HepG2 (cell line): ENCODE data around the gene TLR3. TPM values are rescaled to one million over a fixed set of nuclear protein-coding genes. Genes with fewer than 3 reads are reported as not detected.

Experiments
- ATAC-seq: fragments of 200-7000 bp; cut with Tn5 transposase; 3 replicates; pipeline ENCODE4 v1.9.1; 2020; ENCODE audit warnings: mild to moderate bottlenecking, moderate library complexity
- BruUV-seq: library from RNA; stranded (reverse); fragments of 400-500 nt; replicated peaks from 2 replicates; lab custom pipeline; 2021; lab: Mats Ljungman, UMichigan
- CTCF ChIA-PET: fragments of 300-600 bp; formaldehyde crosslinking; extraction: SDS; loops from one replicate; lab custom pipeline; 2021; ENCODE audit warnings: low total read pairs, inconsistent platforms, low intra/inter-chr PET ratio; lab: Yijun Ruan, JAX
- POLR2A ChIA-PET: fragments of 350-600 bp; sonication (Branson Sonifier 250); formaldehyde crosslinking; loops from one replicate; lab custom pipeline; 2020; ENCODE audit warnings: antibody characterized with exemption, inconsistent platforms; lab: Yijun Ruan, JAX
- DNase-seq: peaks from one replicate; pipeline ENCODE4 v3.0.0-alpha.2; 2015; ENCODE audit warnings: low spot score
- FAIRE-seq: peaks from 3 replicates; lab custom pipeline; 2011; peaks lifted over from hg19 to GRCh38; lab: Jason Lieb, UNC
- H2AFZ ChIP-seq: one replicate; pipeline ENCODE4 v1.6.1; 2011; ENCODE audit warnings: low read length, inconsistent platforms
- H3K27ac ChIP-seq: fragments of 300-600 bp; 3 replicates; pipeline ENCODE4 v1.8.0; 2011; ENCODE audit warnings: mixed run types, mild to moderate bottlenecking, mixed read lengths, low read length, inconsistent platforms; ENCODE audit not compliant: insufficient read depth; ENCODE audit errors: extremely low read length
- H3K27me3 ChIP-seq, 2 experiments: fragments of 200-600 bp in 1 of 2; 2 replicates in 1 of 2; 3 replicates in 1 of 2; pipeline versions ENCODE4 v1.6.0 to v1.8.0; 2011; ENCODE audit warnings: low read length in 2 of 2, mild to moderate bottlenecking in 2 of 2, moderate library complexity in 2 of 2, inconsistent platforms in 1 of 2; ENCODE audit not compliant: insufficient read depth in 2 of 2, control insufficient read depth in 1 of 2
- H3K36me3 ChIP-seq, 2 experiments: fragments of 200-600 bp in 1 of 2; replicated peaks in 1 of 2; 2 replicates in 1 of 2; 3 replicates in 1 of 2; pipeline versions ENCODE4 v1.5.1 to v1.8.0; 2011; ENCODE audit warnings: low read length in 2 of 2, inconsistent platforms in 1 of 2; ENCODE audit not compliant: insufficient read depth in 2 of 2, control insufficient read depth in 1 of 2
- H3K4me1 ChIP-seq: 2 replicates; pipeline ENCODE4 v1.5.1; 2012; ENCODE audit warnings: low read length, inconsistent platforms; ENCODE audit not compliant: insufficient read depth
- H3K4me2 ChIP-seq: 2 replicates; pipeline ENCODE4 v1.6.0; 2011; ENCODE audit warnings: low read depth, low read length, inconsistent platforms
- H3K4me3 ChIP-seq, 3 experiments: fragments of 200-600 bp in 1 of 3; sonication (generic), shearing (Covaris generic) in 1 of 3; replicated peaks in 1 of 3; 2 replicates each; pipeline ENCODE4 v1.5.1; 2011 to 2016; ENCODE audit warnings: low read length in 3 of 3, inconsistent platforms in 2 of 3, low read depth in 2 of 3, mild to moderate bottlenecking in 2 of 3, control low read depth in 1 of 3, mixed read lengths in 1 of 3; ENCODE audit not compliant: insufficient read depth in 1 of 3
- H3K79me2 ChIP-seq: one replicate; pipeline ENCODE4 v1.6.1; 2011; ENCODE audit warnings: low read length, inconsistent platforms; ENCODE audit not compliant: insufficient read depth
- H3K9ac ChIP-seq: 2 replicates; pipeline ENCODE4 v1.6.0; 2011; ENCODE audit warnings: mild to moderate bottlenecking, low read depth, low read length, inconsistent platforms; ENCODE audit not compliant: insufficient read depth
- H3K9me3 ChIP-seq: 2 replicates; pipeline ENCODE4 v1.5.1; 2012; ENCODE audit warnings: mild to moderate bottlenecking, low read length
- H4K20me1 ChIP-seq: 2 replicates; pipeline ENCODE4 v1.6.0; 2011; ENCODE audit warnings: inconsistent platforms, mild to moderate bottlenecking, low read length, moderate library complexity; ENCODE audit not compliant: insufficient read depth
- FLYWCH1 ChIP-seq: sonication (generic); formaldehyde crosslinking; IDR thresholded peaks from 2 replicates; pipeline ENCODE4 v1.8.1; 2023; ENCODE audit warnings: mild to moderate bottlenecking, missing genetic modification reagents
- GATAD1 ChIP-seq: IDR thresholded peaks from 2 replicates; pipeline ENCODE4 v1.6.1; 2016; ENCODE audit warnings: missing genetic modification reagents, missing compliant biosample characterization
- ISX ChIP-seq: sonication (generic); formaldehyde crosslinking; conservative IDR thresholded peaks from 2 replicates; pipeline ENCODE4 v1.5.0; 2020; ENCODE audit warnings: missing genetic modification reagents
- MTA3 ChIP-seq: sonication (generic); formaldehyde crosslinking; IDR thresholded peaks from 2 replicates; pipeline ENCODE4 v1.4.0; 2020; ENCODE audit warnings: missing genetic modification reagents
- MTF2 ChIP-seq: sonication (generic); formaldehyde crosslinking; IDR thresholded peaks from 2 replicates; pipeline ENCODE4 v1.5.0; 2020; ENCODE audit warnings: missing genetic modification reagents, borderline replicate concordance
- PAX8 ChIP-seq: sonication (generic); formaldehyde crosslinking; IDR thresholded peaks from 2 replicates; pipeline ENCODE4 v1.8.0; 2022; ENCODE audit warnings: mild to moderate bottlenecking, missing genetic modification reagents, borderline replicate concordance
- SETDB1 ChIP-seq: sonication (generic); formaldehyde crosslinking; IDR thresholded peaks from 2 replicates; pipeline ENCODE4 v1.5.1; 2020; ENCODE audit warnings: missing genetic modification reagents, mild to moderate bottlenecking, borderline replicate concordance
- SMAD3 ChIP-seq: sonication (generic); formaldehyde crosslinking; IDR thresholded peaks from 2 replicates; pipeline ENCODE4 v1.4.0; 2020; ENCODE audit warnings: missing genetic modification reagents
- SMAD9 ChIP-seq: sonication (generic); formaldehyde crosslinking; IDR thresholded peaks from 2 replicates; pipeline ENCODE4 v1.5.1; 2020; ENCODE audit warnings: mild to moderate bottlenecking, missing genetic modification reagents
- THAP11 ChIP-seq: IDR thresholded peaks from 2 replicates; pipeline ENCODE4 v1.6.1; 2016; ENCODE audit warnings: missing biosample characterization, missing genetic modification reagents
- TP53 ChIP-seq: sonication (generic); formaldehyde crosslinking; conservative IDR thresholded peaks from 2 replicates; pipeline ENCODE4 v1.4.0; 2020; ENCODE audit warnings: missing genetic modification reagents
- U2AF1 ChIP-seq: fragments of 200-400 bp; formaldehyde crosslinking; optimal IDR thresholded peaks from 2 replicates; pipeline ENCODE3; 2017; ENCODE audit warnings: mild to moderate bottlenecking, low read depth, low read length
- WIZ ChIP-seq: sonication (generic); formaldehyde crosslinking; IDR thresholded peaks from 2 replicates; pipeline ENCODE4 v1.5.1; 2020; ENCODE audit warnings: mild to moderate bottlenecking, missing genetic modification reagents
- ZBTB20 ChIP-seq: sonication (generic); formaldehyde crosslinking; IDR thresholded peaks from 2 replicates; pipeline ENCODE4 v1.8.1; 2023; ENCODE audit warnings: missing genetic modification reagents, low read depth, mild to moderate bottlenecking, borderline replicate concordance
- ZBTB21 ChIP-seq: sonication (generic); formaldehyde crosslinking; IDR thresholded peaks from 2 replicates; pipeline ENCODE4 v1.4.0; 2020; ENCODE audit warnings: missing genetic modification reagents
- ZMYM4 ChIP-seq: sonication (generic); formaldehyde crosslinking; IDR thresholded peaks from 2 replicates; pipeline ENCODE4 v1.8.1; 2023; ENCODE audit warnings: mild to moderate bottlenecking, missing genetic modification reagents
- ZNF34 ChIP-seq: sonication (generic); formaldehyde crosslinking; IDR thresholded peaks from 2 replicates; pipeline ENCODE4 v1.4.0; 2020; ENCODE audit warnings: mild to moderate bottlenecking, missing genetic modification reagents, borderline replicate concordance
- ZNF367 ChIP-seq: sonication (generic); formaldehyde crosslinking; IDR thresholded peaks from 2 replicates; pipeline ENCODE4 v1.4.0; 2020; ENCODE audit warnings: missing genetic modification reagents, borderline replicate concordance
- ZNF569 ChIP-seq: sonication (generic); formaldehyde crosslinking; IDR thresholded peaks from 2 replicates; pipeline ENCODE4 v1.5.0; 2020; ENCODE audit warnings: mild to moderate bottlenecking, missing genetic modification reagents, moderate library complexity, borderline replicate concordance
- ZNF777 ChIP-seq: sonication (generic); formaldehyde crosslinking; IDR thresholded peaks from 2 replicates; pipeline ENCODE4 v1.4.0; 2020; ENCODE audit warnings: missing genetic modification reagents
- WGBS: methylation state at CpG from one replicate; pipeline ENCODE4 v1.1.6; 2017; ENCODE audit warnings: low lambda C conversion rate; 5-methylcytosine and 5-hydroxymethylcytosine counted together
- in situ Hi-C: cut with HindIII; loops from 2 replicates; pipeline ENCODE4 v1.10.0; 2017; ENCODE audit warnings: low pct_unique_long_range_greater_than_20kb; ENCODE audit not compliant: extremely low pct_ligation_motif_present
- intact Hi-C: fragments of 100-400 bp; cut with micrococcal nuclease; formaldehyde crosslinking; loops from one replicate; pipeline ENCODE4 v1.10.0; 2022; ENCODE audit not compliant: unreplicated experiment
- polyA plus RNA-seq, 8 experiments: library from polyadenylated mRNA; depleted of rRNA in 3 of 8; stranded (reverse) in 7 of 8; unstranded in 1 of 8; fragments of >200 nt; fragmentation: Illumina TruSeq in 4 of 8; extraction: Trizol in 4 of 8; gene quantifications; 2 replicates each; pipeline versions ENCODE4 v1.2.1 to v1.2.3, GENCODE V29; 2011 to 2016; ENCODE audit warnings: low read depth in 4 of 8, missing spikeins in 1 of 8, mixed read lengths in 1 of 8; ENCODE audit not compliant: insufficient read depth in 1 of 8
- total RNA-seq, 5 experiments: library from RNA; depleted of rRNA; stranded (reverse); fragments of >200 nt; fragmentation: Illumina TruSeq; extraction: Trizol; gene quantifications; 2 replicates each; pipeline ENCODE4 v1.2.3, GENCODE V29; 2016; ENCODE audit warnings: low read depth in 1 of 5
- TF ChIP-seq, protein P1 (sequence below): sonication (generic); formaldehyde crosslinking; IDR thresholded peaks from 2 replicates; pipeline ENCODE4 v1.8.1; 2023; ENCODE audit warnings: mild to moderate bottlenecking, missing genetic modification reagents, borderline replicate concordance
- TF ChIP-seq, protein P2 (sequence below): sonication (generic); formaldehyde crosslinking; IDR thresholded peaks from 2 replicates; pipeline ENCODE4; 2020; ENCODE audit warnings: missing genetic modification reagents, mild to moderate bottlenecking, borderline replicate concordance
- TF ChIP-seq, protein P3 (sequence below): sonication (generic); formaldehyde crosslinking; IDR thresholded peaks from 2 replicates; pipeline ENCODE4 v1.5.0; 2020; ENCODE audit warnings: mild to moderate bottlenecking, missing genetic modification reagents, moderate library complexity

TLR3 gene
- total and polyA plus RNA-seq, 2 of the 13 experiments (the other 11 are each of a cell fraction or from before 2014, with no cell fraction given): 0.11 to 0.38 TPM

DNA sequence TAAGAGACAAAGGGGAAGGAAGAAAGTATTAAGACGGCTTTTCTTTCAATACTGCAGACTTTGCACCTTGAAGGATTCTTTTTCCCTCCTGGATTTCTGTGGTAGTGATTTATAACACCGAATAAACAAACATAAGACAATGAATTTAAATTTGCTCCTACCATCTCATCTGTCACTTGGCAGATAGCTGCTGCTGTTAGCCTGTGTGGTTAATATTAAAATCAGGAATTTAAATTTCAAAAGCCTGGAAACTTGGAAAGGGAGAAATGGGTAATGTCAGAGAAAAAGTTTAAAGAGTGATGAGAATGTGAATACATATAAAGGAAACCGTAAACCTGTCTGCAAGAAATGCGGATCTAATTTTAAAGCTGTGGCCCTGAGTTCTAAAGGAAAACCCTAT lies 39.0 kb downstream of the TLR3 start (continued):
- no peak for TF ChIP-seq MTA3
- no peak for TF ChIP-seq WIZ (CRISPR knock-in tag)
- TF ChIP-seq, protein P1, sequence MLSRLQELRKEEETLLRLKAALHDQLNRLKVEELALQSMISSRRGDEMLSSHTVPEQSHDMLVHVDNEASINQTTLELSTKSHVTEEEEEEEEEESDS: no peak
- no peak for TF ChIP-seq THAP11 (CRISPR knock-in tag)
- no peak for TF ChIP-seq TP53 (CRISPR knock-in tag)
- TF ChIP-seq, protein P2, sequence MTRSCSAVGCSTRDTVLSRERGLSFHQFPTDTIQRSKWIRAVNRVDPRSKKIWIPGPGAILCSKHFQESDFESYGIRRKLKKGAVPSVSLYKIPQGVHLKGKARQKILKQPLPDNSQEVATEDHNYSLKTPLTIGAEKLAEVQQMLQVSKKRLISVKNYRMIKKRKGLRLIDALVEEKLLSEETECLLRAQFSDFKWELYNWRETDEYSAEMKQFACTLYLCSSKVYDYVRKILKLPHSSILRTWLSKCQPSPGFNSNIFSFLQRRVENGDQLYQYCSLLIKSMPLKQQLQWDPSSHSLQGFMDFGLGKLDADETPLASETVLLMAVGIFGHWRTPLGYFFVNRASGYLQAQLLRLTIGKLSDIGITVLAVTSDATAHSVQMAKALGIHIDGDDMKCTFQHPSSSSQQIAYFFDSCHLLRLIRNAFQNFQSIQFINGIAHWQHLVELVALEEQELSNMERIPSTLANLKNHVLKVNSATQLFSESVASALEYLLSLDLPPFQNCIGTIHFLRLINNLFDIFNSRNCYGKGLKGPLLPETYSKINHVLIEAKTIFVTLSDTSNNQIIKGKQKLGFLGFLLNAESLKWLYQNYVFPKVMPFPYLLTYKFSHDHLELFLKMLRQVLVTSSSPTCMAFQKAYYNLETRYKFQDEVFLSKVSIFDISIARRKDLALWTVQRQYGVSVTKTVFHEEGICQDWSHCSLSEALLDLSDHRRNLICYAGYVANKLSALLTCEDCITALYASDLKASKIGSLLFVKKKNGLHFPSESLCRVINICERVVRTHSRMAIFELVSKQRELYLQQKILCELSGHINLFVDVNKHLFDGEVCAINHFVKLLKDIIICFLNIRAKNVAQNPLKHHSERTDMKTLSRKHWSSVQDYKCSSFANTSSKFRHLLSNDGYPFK (CRISPR knock-in tag): no peak
- no peak for TF ChIP-seq SMAD9 (CRISPR knock-in tag)
- TF ChIP-seq PAX8 (CRISPR knock-in tag): no peak

DNA sequence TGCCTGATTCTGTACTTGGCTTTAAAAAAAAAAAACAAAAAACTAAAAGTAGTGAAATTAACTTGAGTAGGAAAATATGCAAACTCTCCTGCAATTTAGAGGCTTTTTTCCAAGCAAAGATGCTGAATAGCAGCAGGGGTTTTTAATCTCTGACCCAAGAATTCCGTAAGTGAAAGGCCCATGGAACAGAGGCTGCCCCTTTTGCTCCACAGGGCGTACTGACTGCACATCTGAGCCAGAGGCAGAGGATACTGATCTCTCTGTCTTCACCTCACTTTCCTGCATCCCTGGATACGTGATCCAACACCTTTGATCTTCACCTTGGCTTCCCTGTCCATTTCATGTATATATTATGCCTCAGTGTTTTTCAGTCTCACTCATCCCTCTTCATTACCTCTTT lies 39.4 kb downstream of the TLR3 start:
- WGBS: 26% methylated on average over 3 of the region's 3 CpGs
- intact Hi-C loops (no loop called here), in situ Hi-C loops (no loop called here)
- H3K9ac ChIP-seq: no peak overlapping the region
- H3K27ac ChIP-seq: no peak overlapping the region
- H3K79me2 ChIP-seq: no peaks in the 10 kb centered on the region
- FAIRE-seq (no peak), ATAC-seq (no peak), DNase-seq (no peak)
- H3K4me3 ChIP-seq: no peak overlapping the region
- BruUV-seq: no TSS peak
- peaks cover 1 to 27% of the 10 kb centered on the region in 2 experiments; a peak in 4 of 5 replicates for H3K27me3 ChIP-seq
- POLR2A ChIA-PET: no interaction called here
- CTCF ChIA-PET: no interaction called here
- H3K36me3 ChIP-seq: no peaks in the 10 kb centered on the region
- H3K4me2 ChIP-seq: no peak overlapping the region
- H4K20me1 ChIP-seq: no peaks in the 10 kb centered on the region
- no peak overlapping the region for H2AFZ ChIP-seq
- H3K4me1 ChIP-seq: no peaks in the 10 kb centered on the region
- H3K9me3 ChIP-seq: no peaks in the 10 kb centered on the region
- TF ChIP-seq ZBTB21 (CRISPR knock-in tag): no peak
- TF ChIP-seq ZMYM4: no peak
- TF ChIP-seq U2AF1: no peak
- no peak for TF ChIP-seq ZNF367
- no peak for TF ChIP-seq GATAD1 (CRISPR knock-in tag)
- TF ChIP-seq, protein P3, sequence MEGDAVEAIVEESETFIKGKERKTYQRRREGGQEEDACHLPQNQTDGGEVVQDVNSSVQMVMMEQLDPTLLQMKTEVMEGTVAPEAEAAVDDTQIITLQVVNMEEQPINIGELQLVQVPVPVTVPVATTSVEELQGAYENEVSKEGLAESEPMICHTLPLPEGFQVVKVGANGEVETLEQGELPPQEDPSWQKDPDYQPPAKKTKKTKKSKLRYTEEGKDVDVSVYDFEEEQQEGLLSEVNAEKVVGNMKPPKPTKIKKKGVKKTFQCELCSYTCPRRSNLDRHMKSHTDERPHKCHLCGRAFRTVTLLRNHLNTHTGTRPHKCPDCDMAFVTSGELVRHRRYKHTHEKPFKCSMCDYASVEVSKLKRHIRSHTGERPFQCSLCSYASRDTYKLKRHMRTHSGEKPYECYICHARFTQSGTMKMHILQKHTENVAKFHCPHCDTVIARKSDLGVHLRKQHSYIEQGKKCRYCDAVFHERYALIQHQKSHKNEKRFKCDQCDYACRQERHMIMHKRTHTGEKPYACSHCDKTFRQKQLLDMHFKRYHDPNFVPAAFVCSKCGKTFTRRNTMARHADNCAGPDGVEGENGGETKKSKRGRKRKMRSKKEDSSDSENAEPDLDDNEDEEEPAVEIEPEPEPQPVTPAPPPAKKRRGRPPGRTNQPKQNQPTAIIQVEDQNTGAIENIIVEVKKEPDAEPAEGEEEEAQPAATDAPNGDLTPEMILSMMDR (CRISPR knock-in tag): no peak
- TF ChIP-seq ZNF777: no peak
- no peak for TF ChIP-seq SETDB1 (CRISPR knock-in tag)
- TF ChIP-seq SMAD3: no peak
- no peak for TF ChIP-seq ZNF569
- TF ChIP-seq ISX: no peak
- no peak for TF ChIP-seq ZBTB20 (CRISPR knock-in tag)
- TF ChIP-seq MTF2 (CRISPR knock-in tag): no peak
- no peak for TF ChIP-seq ZNF34
- TF ChIP-seq FLYWCH1 (CRISPR knock-in tag): no peak
- no peak for TF ChIP-seq WIZ (CRISPR knock-in tag)
